K562 (cell line): Measurements from ENCODE around the gene UBA52. TPM values are rescaled to one million over a fixed set of nuclear protein-coding genes. Genes with fewer than 3 reads are reported as not detected.

Source experiments
- CTBP1 ChIP-seq: fragments of 450-650 bp; IDR thresholded peaks from 2 replicates; pipeline ENCODE4 v1.6.1; 2016; ENCODE audit warnings: borderline replicate concordance
- ELF2 ChIP-seq: fragments of 250-450 bp; sonication (Bioruptor Pico); IDR thresholded peaks from 2 replicates; pipeline ENCODE4 v1.5.0; 2021; ENCODE audit warnings: mild to moderate bottlenecking
- ETV5 ChIP-seq: sonication (generic); formaldehyde crosslinking; IDR thresholded peaks from 2 replicates; pipeline ENCODE4 v1.4.0; 2020; ENCODE audit warnings: low read depth, mild to moderate bottlenecking, missing genetic modification reagents
- HDAC2 ChIP-seq: fragments of 450-650 bp; IDR thresholded peaks from 2 replicates; pipeline ENCODE4 v1.6.1; 2016; ENCODE audit warnings: mild to moderate bottlenecking
- KLF1 ChIP-seq: fragments of 450-650 bp; IDR thresholded peaks from 2 replicates; pipeline ENCODE4 v1.6.1; 2016; ENCODE audit warnings: missing genetic modification characterization, missing compliant biosample characterization
- MCM2 ChIP-seq: fragments of 450-650 bp; IDR thresholded peaks from 2 replicates; pipeline ENCODE4 v1.6.1; 2017; ENCODE audit warnings: low read depth, mild to moderate bottlenecking
- MXI1 ChIP-seq: IDR thresholded peaks from 2 replicates; pipeline ENCODE4 v1.6.1; 2011; ENCODE audit warnings: low read depth, mild to moderate bottlenecking, improper control_type of control experiment, low read length
- NCOA1 ChIP-seq: fragments of 450-650 bp; IDR thresholded peaks from 2 replicates; pipeline ENCODE4 v1.6.1; 2016; ENCODE audit warnings: low read depth
- NKRF ChIP-seq: fragments of 450-650 bp; IDR thresholded peaks from 2 replicates; pipeline ENCODE4 v1.6.1; 2016; ENCODE audit warnings: borderline replicate concordance
- PML ChIP-seq: IDR thresholded peaks from 2 replicates; pipeline ENCODE4 v1.6.1; 2012; ENCODE audit warnings: low read length, inconsistent platforms
- POLR2B ChIP-seq: fragments of 450-650 bp; IDR thresholded peaks from 2 replicates; pipeline ENCODE4 v1.6.1; 2018; ENCODE audit warnings: low read depth; ENCODE audit not compliant: partially characterized antibody
- RUNX1 ChIP-seq: sonication (generic); IDR thresholded peaks from 2 replicates; pipeline ENCODE4 v1.6.1; 2016; ENCODE audit warnings: antibody characterized with exemption, low read depth
- SIN3B ChIP-seq: fragments of 450-650 bp; IDR thresholded peaks from 2 replicates; pipeline ENCODE4 v1.6.1; 2017; ENCODE audit warnings: low read depth, mild to moderate bottlenecking, moderate library complexity
- SMARCE1 ChIP-seq: fragments of 450-650 bp; IDR thresholded peaks from 2 replicates; pipeline ENCODE4 v1.7.1; 2016; ENCODE audit warnings: mild to moderate bottlenecking
- ZNF175 ChIP-seq: fragments of 200-800 bp; sonication (Bioruptor generic); IDR thresholded peaks from 2 replicates; pipeline ENCODE4 v1.6.1; 2016; ENCODE audit warnings: low read depth, mild to moderate bottlenecking, missing genetic modification characterization, missing compliant biosample characterization
- ZNF197 ChIP-seq: fragments of 200-800 bp; sonication (Bioruptor generic); IDR thresholded peaks from 2 replicates; pipeline ENCODE4 v1.6.1; 2016; ENCODE audit warnings: low read depth, missing genetic modification characterization, missing compliant biosample characterization
- ZNF395 ChIP-seq: fragments of 200-800 bp; sonication (Bioruptor generic); IDR thresholded peaks from 2 replicates; pipeline ENCODE4 v1.6.1; 2017; ENCODE audit warnings: missing genetic modification characterization, missing compliant biosample characterization
- ZNF655 ChIP-seq: fragments of 250-450 bp; sonication (Bioruptor Pico); IDR thresholded peaks from 2 replicates; pipeline ENCODE4 v1.5.0; 2021
- ZNF830 ChIP-seq: fragments of 250-450 bp; sonication (Bioruptor Pico); IDR thresholded peaks from 2 replicates; pipeline ENCODE4 v1.5.0; 2021; ENCODE audit warnings: mild to moderate bottlenecking
- ZSCAN29 ChIP-seq: fragments of 450-650 bp; IDR thresholded peaks from 2 replicates; pipeline ENCODE4 v1.6.1; 2017
- polyA plus RNA-seq, 8 experiments: library from polyadenylated mRNA; depleted of rRNA in 4 of 8; stranded (reverse) in 5 of 8; unstranded in 3 of 8; fragments of >200 nt; fragmentation: Nextera tagmentation in 2 of 8; fragmentation: Illumina TruSeq in 1 of 8; extraction: Ambion mirVana in 2 of 8; extraction: Trizol in 1 of 8; gene quantifications; 2 replicates each; pipeline versions ENCODE4 v1.2.1 to v1.2.3, GENCODE V29; 2011 to 2014; ENCODE audit warnings: inconsistent platforms in 1 of 8, missing spikeins in 1 of 8
- total RNA-seq, 7 experiments: library from RNA; depleted of rRNA in 6 of 7; stranded (reverse); fragments of >200 nt in 6 of 7; fragmentation: Illumina TruSeq in 2 of 7; extraction: Trizol in 2 of 7; gene quantifications; 2 replicates each; pipeline versions ENCODE4 v1.2.1 to v1.2.3, GENCODE V29; 2011 to 2021; ENCODE audit warnings: low replicate concordance in 1 of 7
- TF ChIP-seq, protein P1 (sequence below): fragments of 250-450 bp; sonication (Bioruptor Pico); IDR thresholded peaks from 2 replicates; pipeline ENCODE4 v1.4.0; 2020; ENCODE audit warnings: mild to moderate bottlenecking, moderate library complexity, borderline replicate concordance
- TF ChIP-seq, protein P2 (sequence below): sonication (generic); formaldehyde crosslinking; IDR thresholded peaks from 2 replicates; pipeline ENCODE4 v1.8.0; 2022; ENCODE audit warnings: missing genetic modification reagents, mild to moderate bottlenecking, borderline replicate concordance

Gene UBA52
- total and polyA plus RNA-seq, 9 of the 15 experiments (the other 6 are each of a cell fraction or from before 2014, with no cell fraction given), result 1,110 to 2,751 (median 1,733) TPM

DNA sequence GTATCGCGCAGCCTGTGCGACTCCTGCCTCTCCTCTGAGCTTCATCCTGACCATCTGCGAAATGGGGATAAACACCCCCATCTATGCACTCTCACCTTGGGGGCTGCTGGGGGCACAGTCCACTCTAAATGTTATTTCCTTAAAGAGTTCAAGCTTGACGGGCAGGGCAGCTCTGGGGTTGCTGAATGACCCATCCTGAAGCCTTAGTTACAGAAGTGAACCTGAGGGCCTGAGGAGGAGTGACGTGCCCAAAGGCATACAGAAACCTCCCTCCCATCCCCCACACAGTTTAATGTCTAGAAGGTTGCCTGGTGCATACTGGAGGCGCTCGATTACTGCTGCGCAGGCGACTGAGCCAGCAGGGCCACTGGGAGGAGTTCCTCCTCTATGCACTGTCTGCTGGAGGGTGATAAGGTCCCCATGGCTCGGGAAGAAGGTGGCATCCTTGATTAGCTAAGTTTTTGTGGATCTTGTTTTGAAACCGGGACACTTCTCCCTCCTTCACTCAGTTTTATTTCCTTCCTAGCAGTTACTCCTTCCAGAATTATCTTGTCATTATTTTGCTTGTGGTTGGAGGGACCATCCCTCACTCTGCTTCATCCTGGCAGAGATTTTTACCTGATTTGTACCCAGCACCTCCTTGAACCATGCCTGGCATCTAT is 27.7 kb upstream of the UBA52 start (continued):
- TF ChIP-seq ETV5 (CRISPR knock-in tag) (no peak), SIN3B (no peak), ELF2 (CRISPR knock-in tag) (peak; percentile 67; the same call in 1 of the 2 replicates), ZSCAN29 (0 out of 2 replicates have a peak, but pooled peaks have one; percentile 63), MCM2 (no peak), PML (peak; percentile 97), ZNF830 (CRISPR knock-in tag) (no peak), ZNF395 (CRISPR knock-in tag) (peak; percentile 95), RUNX1 (peak; percentile 48), POLR2B (peak; percentile 53), ZNF655 (CRISPR knock-in tag) (no peak), HDAC2 (peak; percentile 99), KLF1 (no peak), MXI1 (peak; percentile 75; the same call in 1 of the 2 replicates), NKRF (0 out of 2 replicates have a peak, but pooled peaks have one; percentile 10), CTBP1 (peak; percentile 97), SMARCE1 (peak; percentile 96), ZNF175 (CRISPR knock-in tag) (peak; percentile 87; the same call in 1 of the 2 replicates), NCOA1 (peak; percentile 87), ZNF197 (peak; percentile 82)
- TF ChIP-seq, protein P1, sequence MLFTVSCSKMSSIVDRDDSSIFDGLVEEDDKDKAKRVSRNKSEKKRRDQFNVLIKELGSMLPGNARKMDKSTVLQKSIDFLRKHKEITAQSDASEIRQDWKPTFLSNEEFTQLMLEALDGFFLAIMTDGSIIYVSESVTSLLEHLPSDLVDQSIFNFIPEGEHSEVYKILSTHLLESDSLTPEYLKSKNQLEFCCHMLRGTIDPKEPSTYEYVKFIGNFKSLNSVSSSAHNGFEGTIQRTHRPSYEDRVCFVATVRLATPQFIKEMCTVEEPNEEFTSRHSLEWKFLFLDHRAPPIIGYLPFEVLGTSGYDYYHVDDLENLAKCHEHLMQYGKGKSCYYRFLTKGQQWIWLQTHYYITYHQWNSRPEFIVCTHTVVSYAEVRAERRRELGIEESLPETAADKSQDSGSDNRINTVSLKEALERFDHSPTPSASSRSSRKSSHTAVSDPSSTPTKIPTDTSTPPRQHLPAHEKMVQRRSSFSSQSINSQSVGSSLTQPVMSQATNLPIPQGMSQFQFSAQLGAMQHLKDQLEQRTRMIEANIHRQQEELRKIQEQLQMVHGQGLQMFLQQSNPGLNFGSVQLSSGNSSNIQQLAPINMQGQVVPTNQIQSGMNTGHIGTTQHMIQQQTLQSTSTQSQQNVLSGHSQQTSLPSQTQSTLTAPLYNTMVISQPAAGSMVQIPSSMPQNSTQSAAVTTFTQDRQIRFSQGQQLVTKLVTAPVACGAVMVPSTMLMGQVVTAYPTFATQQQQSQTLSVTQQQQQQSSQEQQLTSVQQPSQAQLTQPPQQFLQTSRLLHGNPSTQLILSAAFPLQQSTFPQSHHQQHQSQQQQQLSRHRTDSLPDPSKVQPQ, result no peak
- TF ChIP-seq, protein P2, sequence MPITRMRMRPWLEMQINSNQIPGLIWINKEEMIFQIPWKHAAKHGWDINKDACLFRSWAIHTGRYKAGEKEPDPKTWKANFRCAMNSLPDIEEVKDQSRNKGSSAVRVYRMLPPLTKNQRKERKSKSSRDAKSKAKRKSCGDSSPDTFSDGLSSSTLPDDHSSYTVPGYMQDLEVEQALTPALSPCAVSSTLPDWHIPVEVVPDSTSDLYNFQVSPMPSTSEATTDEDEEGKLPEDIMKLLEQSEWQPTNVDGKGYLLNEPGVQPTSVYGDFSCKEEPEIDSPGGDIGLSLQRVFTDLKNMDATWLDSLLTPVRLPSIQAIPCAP (CRISPR knock-in tag), result no peak
